ENCODE data around the gene PIP5KL1. TPM values are rescaled to one million over a fixed set of nuclear protein-coding genes. Genes with fewer than 3 reads are reported as not detected.
A peak's percentile ranks its signal among the peaks of the same experiment; 100 is the strongest.

The PIP5KL1 gene
- total and polyA plus RNA-seq, 7 experiments from 2014 or later, result 0.17 to 2.9 (median 1.9) TPM; not detected in 1

DNA sequence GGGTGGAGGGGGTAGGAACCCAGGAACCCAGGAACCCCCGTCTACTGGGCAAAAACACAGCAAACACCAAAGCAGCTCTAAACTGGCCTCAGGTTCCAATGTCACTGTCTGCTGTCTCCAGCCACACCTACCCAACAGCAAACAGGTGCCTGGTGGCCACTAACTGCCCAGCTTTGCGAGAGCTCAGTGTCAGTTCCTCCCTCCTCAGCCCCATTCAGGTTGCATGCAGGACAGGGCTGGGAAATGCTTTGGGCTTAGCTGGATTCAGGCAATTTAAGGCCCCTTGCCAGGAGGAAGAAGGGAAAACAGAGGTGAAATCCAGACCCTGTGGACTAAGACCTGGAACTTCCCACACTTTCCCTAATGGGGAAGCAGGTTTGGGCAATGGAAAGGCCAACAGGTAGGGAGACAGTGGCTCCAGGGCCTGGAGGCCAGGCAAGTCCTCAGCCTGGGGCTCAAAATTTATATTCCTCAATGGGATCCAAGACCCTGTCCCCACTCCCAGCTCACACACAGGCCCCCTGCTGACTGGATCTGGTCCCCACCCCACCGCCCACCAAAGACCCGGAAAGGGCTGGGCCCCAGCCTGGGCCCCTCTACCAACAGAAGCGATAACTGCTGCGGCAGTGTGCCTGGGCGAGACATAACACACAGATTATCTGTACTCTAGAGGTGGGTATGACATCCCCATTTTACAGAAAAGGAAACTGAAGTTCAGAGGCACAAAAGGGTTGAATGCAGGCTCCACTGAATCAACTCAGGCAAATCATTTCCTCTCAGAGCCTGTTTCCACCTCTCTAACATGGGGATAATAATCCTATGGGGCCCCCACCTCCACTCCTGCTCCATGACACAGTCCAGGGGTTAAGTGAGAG lies 46.7 kb upstream of the PIP5KL1 start:
- Mint-ChIP-seq H3K4me1 (peaks cover 39 to 62% (median 40%) of the 10 kb centered on the region in 7 donors), H3K27ac (peak overlapping the region; percentile 38 to 98 (median 96)), H3K9me3 (no peaks in the 10 kb centered on the region), H3K4me3 (peak overlapping the region; percentile 89 to 99 (median 96)), H3K27me3 (no peaks in the 10 kb centered on the region), H3K36me3 (peaks cover 9 to 58% (median 46%) of the 10 kb centered on the region in 5 donors)
- Histone ChIP-seq H3K9me3 (ENCODE audit: control insufficient read depth in 2 of 3, low read length in 3 of 3) (no peaks in the 10 kb centered on the region), H3K36me3 (ENCODE audit: control insufficient read depth in 2 of 3, insufficient read depth in 3 of 3, low read length in 3 of 3) (peaks cover 0 to 70% (median 11%) of the 10 kb centered on the region in 3 experiments), H3K27me3 (ENCODE audit: control insufficient read depth in 2 of 2, insufficient read depth in 2 of 2, low read length in 2 of 2) (no peaks in the 10 kb centered on the region), H3K4me3 (ENCODE audit: low read length) (peak overlapping the region; percentile 93), H3K27ac (ENCODE audit: low read depth, low read length) (peak overlapping the region; percentile 84), H3K4me1 (ENCODE audit: control insufficient read depth in 2 of 2, insufficient read depth in 2 of 2, low read length in 2 of 2) (peaks cover 27 to 62% of the 10 kb centered on the region in 2 donors)
- intact Hi-C loops (cut with micrococcal nuclease), result no loop called here
- DNase-seq (peak in 3 of 9 donors; percentile 5 to 24 (median 19)), ATAC-seq (no peak)
- POLR2A ChIA-PET, result interaction anchor here (0.7 to 61.3 kb wide), 5 partner anchors 7 to 121 kb away, joined by 3 to 1719 read pairs (median 1511); partner anchors contain the start of genes DPM2, EEIG1 and SLC25A25
- CTCF ChIA-PET, result interaction anchor here (0.6 to 16.4 kb wide), 9 partner anchors 15 to 103 kb away, joined by 3 to 262 read pairs (median 4); no protein-coding TSS in a partner anchor

DNA sequence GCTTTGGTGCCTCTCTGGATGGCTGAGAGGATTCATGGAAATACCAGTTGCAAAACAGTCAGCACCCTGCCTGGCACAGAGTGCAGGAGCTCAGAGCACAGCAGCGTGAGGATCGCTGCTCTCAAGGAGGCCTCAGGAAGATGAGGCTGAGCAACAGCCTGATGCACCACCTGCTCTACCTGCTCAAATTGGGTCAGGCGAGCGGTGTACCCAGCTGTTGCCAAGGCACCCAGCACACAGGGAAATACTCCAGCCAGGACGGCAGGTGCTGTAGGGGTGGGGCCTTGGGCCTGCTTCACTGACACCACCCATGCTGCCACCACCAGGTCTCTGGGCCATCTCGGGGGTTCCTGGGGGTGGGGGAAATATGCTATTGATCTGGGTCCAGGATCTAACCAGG lies 45.9 kb upstream of the PIP5KL1 start:
- ATAC-seq (no peak), DNase-seq (peak in 8 of 9 donors; percentile 8 to 67 (median 58))
- peaks cover 22 to 64% of the 10 kb centered on the region in 2 donors for H3K4me1 ChIP-seq (ENCODE audit: control insufficient read depth in 2 of 2, insufficient read depth in 2 of 2, low read length in 2 of 2)
- Mint-ChIP-seq H3K27ac (peak overlapping the region; percentile 53 to 98 (median 96)), H3K36me3 (peaks cover 9 to 62% (median 49%) of the 10 kb centered on the region in 5 donors), H3K4me1 (peaks cover 38 to 64% (median 42%) of the 10 kb centered on the region in 7 donors), H3K4me3 (peak overlapping the region; percentile 89 to 99 (median 96)), H3K27me3 (no peaks in the 10 kb centered on the region), H3K9me3 (no peaks in the 10 kb centered on the region)
- H3K27me3 ChIP-seq (ENCODE audit: control insufficient read depth in 2 of 2, insufficient read depth in 2 of 2, low read length in 2 of 2), result no peaks in the 10 kb centered on the region
- ChIA-PET CTCF (interaction anchor here (0.6 to 16.4 kb wide), 7 partner anchors 15 to 89 kb away, joined by 3 to 262 read pairs (median 4); no protein-coding TSS in a partner anchor), POLR2A (interaction anchor here (0.7 to 61.3 kb wide), 5 partner anchors 8 to 122 kb away, joined by 3 to 1719 read pairs (median 1511); partner anchors contain the start of genes DPM2, EEIG1 and SLC25A25)
- peaks cover 0 to 75% (median 11%) of the 10 kb centered on the region in 3 experiments for H3K36me3 ChIP-seq (ENCODE audit: control insufficient read depth in 2 of 3, insufficient read depth in 3 of 3, low read length in 3 of 3)
- H3K27ac ChIP-seq (ENCODE audit: low read depth, low read length), result peak overlapping the region; percentile 84
- intact Hi-C loops (cut with micrococcal nuclease), result loop anchor here in 1 of 2 donors (1.0 kb wide), 1 partner anchor 59 kb away; no protein-coding TSS in a partner anchor
- no peaks in the 10 kb centered on the region for H3K9me3 ChIP-seq (ENCODE audit: control insufficient read depth in 2 of 3, low read length in 3 of 3)
- H3K4me3 ChIP-seq (ENCODE audit: low read length), result peak overlapping the region; percentile 93

DNA sequence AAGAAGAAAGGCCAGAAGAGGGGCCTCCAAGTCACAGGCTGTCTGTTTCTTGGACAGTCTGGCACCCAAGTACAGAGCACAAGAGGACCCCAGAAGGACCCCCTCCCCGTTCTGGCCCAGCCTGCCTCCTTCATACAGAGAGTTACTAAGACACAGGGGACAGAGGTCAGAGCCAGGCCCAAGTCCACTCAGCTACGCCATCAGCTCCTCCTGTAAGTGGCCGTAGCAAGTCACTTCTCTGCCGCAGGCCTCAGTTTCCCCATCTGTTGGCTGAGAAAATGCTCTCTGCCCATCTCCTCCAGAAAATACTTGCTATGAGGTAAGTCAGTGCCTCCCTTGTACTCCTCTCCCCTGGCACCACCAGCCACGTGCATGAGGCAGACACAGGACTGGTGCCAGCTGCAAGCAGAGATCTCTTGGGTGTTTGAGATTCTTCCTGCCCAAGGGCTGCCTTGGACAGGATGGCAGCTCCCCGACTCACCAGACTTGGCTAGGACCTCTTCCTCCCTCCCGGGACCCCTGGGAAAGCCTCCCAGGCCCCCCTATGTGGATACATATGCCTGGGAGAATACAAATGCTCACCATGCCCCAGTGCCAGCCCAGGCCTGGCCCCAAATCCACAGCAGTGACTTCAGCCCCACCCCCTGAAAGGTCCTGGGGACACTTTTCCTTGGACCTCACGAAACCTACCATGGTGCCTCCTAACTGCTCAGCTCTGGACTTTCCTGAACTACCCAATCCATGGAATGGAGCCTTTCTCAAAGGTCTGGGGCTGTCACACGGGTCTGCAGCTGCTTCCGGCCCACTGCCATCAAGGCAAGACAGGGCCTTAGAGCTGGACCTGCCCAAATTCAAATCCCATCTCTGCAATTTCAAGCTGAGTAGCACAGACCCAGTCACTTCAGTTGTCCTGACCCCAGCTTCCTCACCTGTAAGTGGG lies 45.1 kb upstream of the PIP5KL1 start:
- Histone ChIP-seq H3K36me3 (ENCODE audit: control insufficient read depth in 2 of 3, insufficient read depth in 3 of 3, low read length in 3 of 3) (peaks cover 0 to 75% (median 11%) of the 10 kb centered on the region in 3 experiments), H3K4me1 (ENCODE audit: control insufficient read depth in 2 of 2, insufficient read depth in 2 of 2, low read length in 2 of 2) (peaks cover 18 to 68% of the 10 kb centered on the region in 2 donors), H3K4me3 (ENCODE audit: low read length) (peak overlapping the region; percentile 93), H3K27me3 (ENCODE audit: control insufficient read depth in 2 of 2, insufficient read depth in 2 of 2, low read length in 2 of 2) (no peaks in the 10 kb centered on the region), H3K27ac (ENCODE audit: low read depth, low read length) (peak overlapping the region; percentile 84), H3K9me3 (ENCODE audit: control insufficient read depth in 2 of 3, low read length in 3 of 3) (no peaks in the 10 kb centered on the region)
- DNase-seq (peak in 2 of 9 donors; percentile 15 to 22), ATAC-seq (no peak)
- Mint-ChIP-seq H3K4me3 (peak overlapping the region; percentile 89 to 99 (median 96)), H3K9me3 (no peaks in the 10 kb centered on the region), H3K4me1 (peaks cover 38 to 67% (median 47%) of the 10 kb centered on the region in 7 donors), H3K27me3 (no peaks in the 10 kb centered on the region), H3K36me3 (peaks cover 9 to 63% (median 50%) of the 10 kb centered on the region in 5 donors), H3K27ac (peak overlapping the region; percentile 53 to 98 (median 96))
- intact Hi-C loops (cut with micrococcal nuclease), result loop anchor here in 1 of 2 donors (1.0 kb wide), 1 partner anchor 60 kb away; no protein-coding TSS in a partner anchor
- POLR2A ChIA-PET, result interaction anchor here (1.6 to 61.3 kb wide), 4 partner anchors 8 to 96 kb away, joined by 4 to 1719 read pairs (median 1615); partner anchors contain the start of genes DPM2 and EEIG1
- CTCF ChIA-PET, result interaction anchor here (0.6 to 16.4 kb wide), 8 partner anchors 10 to 129 kb away, joined by 3 to 262 read pairs (median 4); no protein-coding TSS in a partner anchor

DNA sequence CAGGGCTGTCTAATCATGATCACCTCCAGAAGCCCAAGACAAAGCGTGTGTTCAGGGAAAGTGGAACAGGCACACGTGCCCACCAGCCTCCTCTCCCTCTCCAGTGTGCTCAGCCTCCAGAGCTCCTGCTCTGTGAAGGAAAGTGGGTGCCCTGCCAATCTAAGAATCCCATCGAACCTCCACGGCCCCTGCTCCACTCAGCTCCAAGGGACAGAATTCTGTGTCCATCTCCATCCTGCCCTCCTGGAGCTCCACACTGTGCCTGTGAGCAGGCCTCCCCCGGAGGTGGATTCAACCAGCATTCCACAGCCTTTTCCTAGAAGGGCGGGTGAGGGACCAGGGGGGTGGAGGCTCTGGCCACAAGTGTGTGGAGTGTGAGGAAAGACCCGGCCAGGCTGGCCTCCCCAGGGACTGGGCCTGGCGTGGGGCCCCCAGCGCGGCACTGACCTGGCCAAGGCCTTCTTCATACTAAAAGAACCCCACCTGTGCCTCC lies 44.2 kb upstream of the PIP5KL1 start:
- ChIA-PET POLR2A (interaction anchor here (0.9 to 61.3 kb wide), 6 partner anchors 8 to 130 kb away, joined by 3 to 1719 read pairs (median 758); partner anchors contain the start of genes DPM2 and EEIG1), CTCF (interaction anchor here (0.6 to 16.4 kb wide), 9 partner anchors 8 to 130 kb away, joined by 3 to 262 read pairs (median 5); no protein-coding TSS in a partner anchor)
- no peaks in the 10 kb centered on the region for H3K27me3 Mint-ChIP-seq
- H3K9me3 Mint-ChIP-seq, result no peaks in the 10 kb centered on the region
- H3K36me3 Mint-ChIP-seq, result peaks cover 9 to 70% (median 52%) of the 10 kb centered on the region in 5 donors
- Histone ChIP-seq H3K4me1 (ENCODE audit: control insufficient read depth in 2 of 2, insufficient read depth in 2 of 2, low read length in 2 of 2) (peaks cover 20 to 76% of the 10 kb centered on the region in 2 donors), H3K9me3 (ENCODE audit: control insufficient read depth in 2 of 3, low read length in 3 of 3) (no peaks in the 10 kb centered on the region), H3K4me3 (ENCODE audit: low read length) (peak overlapping the region; percentile 93), H3K27ac (ENCODE audit: low read depth, low read length) (peak overlapping the region; percentile 84), H3K27me3 (ENCODE audit: control insufficient read depth in 2 of 2, insufficient read depth in 2 of 2, low read length in 2 of 2) (no peaks in the 10 kb centered on the region), H3K36me3 (ENCODE audit: control insufficient read depth in 2 of 3, insufficient read depth in 3 of 3, low read length in 3 of 3) (peaks cover 0 to 70% (median 11%) of the 10 kb centered on the region in 3 experiments)
- H3K4me1 Mint-ChIP-seq, result peaks cover 47 to 75% (median 56%) of the 10 kb centered on the region in 7 donors
- H3K27ac Mint-ChIP-seq, result peak overlapping the region; percentile 88 to 99 (median 97)
- ATAC-seq, result no peak
- DNase-seq, result no peak
- intact Hi-C loops (cut with micrococcal nuclease), result loop anchor here in 1 of 2 donors (5.0 kb wide), 1 partner anchor 32 kb away; no protein-coding TSS in a partner anchor
- peak overlapping the region; percentile 89 to 99 (median 96) for H3K4me3 Mint-ChIP-seq

DNA sequence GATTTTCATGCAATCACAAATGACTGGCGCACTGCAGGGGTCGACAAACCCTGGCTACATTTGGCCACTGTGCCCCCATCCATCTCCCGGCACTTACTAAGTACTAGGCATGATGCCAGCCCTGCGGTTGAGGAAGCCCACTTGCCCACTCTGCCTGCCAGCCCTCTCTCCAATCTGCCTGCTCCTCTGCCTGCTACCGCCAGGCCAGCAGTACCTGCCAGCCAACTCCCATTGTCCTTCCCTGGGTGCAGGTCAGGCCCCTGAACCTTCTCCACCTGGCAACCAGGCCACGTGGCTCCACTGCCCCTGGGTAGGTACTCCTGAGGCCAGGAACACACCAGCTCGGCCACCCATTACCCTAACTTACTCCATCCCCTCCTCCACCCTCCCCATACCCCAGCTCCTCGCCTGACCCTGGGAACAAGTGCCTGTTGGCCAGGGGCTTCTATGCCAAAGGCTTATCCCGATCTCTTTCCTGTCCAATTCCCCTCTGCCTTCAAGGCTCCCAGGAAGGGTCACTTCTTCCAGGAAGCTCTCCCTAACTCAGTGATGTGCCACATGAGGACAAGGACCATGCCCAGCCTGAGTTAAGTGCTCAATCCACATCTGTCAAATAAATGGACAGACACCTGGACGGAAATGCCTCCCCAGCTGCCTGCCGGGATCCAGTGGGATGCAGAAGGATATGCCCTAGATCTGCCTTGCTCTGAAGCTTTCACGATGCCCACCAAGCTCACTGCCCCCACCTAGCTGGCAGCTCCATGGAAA lies 43.6 kb upstream of the PIP5KL1 start:
- peak overlapping the region; percentile 88 to 99 (median 97) for H3K27ac Mint-ChIP-seq
- no peaks in the 10 kb centered on the region for H3K27me3 ChIP-seq (ENCODE audit: control insufficient read depth in 2 of 2, insufficient read depth in 2 of 2, low read length in 2 of 2)
- no peaks in the 10 kb centered on the region for H3K9me3 ChIP-seq (ENCODE audit: control insufficient read depth in 2 of 3, low read length in 3 of 3)
- H3K4me1 Mint-ChIP-seq, result peaks cover 53 to 82% (median 62%) of the 10 kb centered on the region in 7 donors
- H3K4me1 ChIP-seq (ENCODE audit: control insufficient read depth in 2 of 2, insufficient read depth in 2 of 2, low read length in 2 of 2), result peaks cover 26 to 82% of the 10 kb centered on the region in 2 donors
- CTCF ChIA-PET, result interaction anchor here (0.6 to 16.4 kb wide), 7 partner anchors 8 to 95 kb away, joined by 3 to 262 read pairs (median 6); no protein-coding TSS in a partner anchor
- H3K4me3 Mint-ChIP-seq, result peak overlapping the region; percentile 89 to 99 (median 96)
- H3K36me3 ChIP-seq (ENCODE audit: control insufficient read depth in 2 of 3, insufficient read depth in 3 of 3, low read length in 3 of 3), result peaks cover 0 to 64% (median 11%) of the 10 kb centered on the region in 3 experiments
- H3K9me3 Mint-ChIP-seq, result no peaks in the 10 kb centered on the region
- H3K4me3 ChIP-seq (ENCODE audit: low read length), result peak overlapping the region; percentile 93
- peak overlapping the region; percentile 84 for H3K27ac ChIP-seq (ENCODE audit: low read depth, low read length)
- POLR2A ChIA-PET, result interaction anchor here (0.6 to 61.3 kb wide), 7 partner anchors 7 to 131 kb away, joined by 3 to 1719 read pairs (median 4); partner anchors contain the start of genes DPM2 and EEIG1
- no peak for ATAC-seq
- DNase-seq, result peak in 3 of 9 donors; percentile 1 to 3 (median 2)
- intact Hi-C loops (cut with micrococcal nuclease), result loop anchor here in 1 of 2 donors (5.0 kb wide), 1 partner anchor 33 kb away; no protein-coding TSS in a partner anchor
- peaks cover 8 to 75% (median 53%) of the 10 kb centered on the region in 5 donors for H3K36me3 Mint-ChIP-seq
- H3K27me3 Mint-ChIP-seq, result no peaks in the 10 kb centered on the region

Data from naive thymus-derived CD4-positive, alpha-beta T cell (primary cell).